ENCODE measurements around the gene THAP2. TPM values are rescaled to one million over a fixed set of nuclear protein-coding genes. Genes with fewer than 3 reads are reported as not detected.

The THAP2 gene
- total RNA-seq, 1 experiment from 2014 or later = 3.7 TPM

DNA sequence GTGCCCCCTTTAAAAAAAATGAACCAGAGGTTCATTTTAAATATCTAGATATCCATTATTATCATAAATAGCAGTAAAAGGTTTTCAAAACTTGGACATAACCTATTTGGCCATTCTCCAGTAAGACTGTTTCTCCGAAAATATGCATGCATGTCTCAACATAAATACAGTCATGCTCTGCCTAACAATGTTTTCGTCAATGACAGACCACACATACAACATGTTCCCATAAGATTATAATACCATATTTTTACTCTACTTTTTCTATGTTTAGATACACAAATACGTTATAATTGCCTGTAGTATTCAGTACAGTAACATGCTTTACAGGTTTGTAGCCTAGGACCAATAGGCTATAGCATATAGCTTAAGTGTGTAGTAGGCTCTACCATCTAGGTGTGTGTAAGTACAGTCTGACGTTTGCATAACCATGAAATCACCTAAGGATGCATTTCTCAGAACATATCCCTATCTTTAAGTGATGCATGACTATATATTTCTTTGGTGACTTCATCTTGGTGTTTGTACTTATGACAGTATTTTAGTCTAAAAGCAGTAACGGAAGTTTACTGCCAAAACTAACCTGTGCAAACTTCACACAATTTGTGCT, 25.0 kb downstream of the THAP2 start:
- no TSS peak for BruUV-seq (replicated peaks)
- intact Hi-C loops (cut with micrococcal nuclease; ENCODE audit: unreplicated experiment) (no loop called here), in situ Hi-C loops (cut with HindIII; ENCODE audit: low pct_unique_long_range_greater_than_20kb, low sequenced_read_pairs) (no loop called here)
- Histone ChIP-seq H3K27me3 (ENCODE audit: control insufficient read depth, insufficient read depth, low read length) (no peaks in the 10 kb centered on the region), H3K36me3 (ENCODE audit: control insufficient read depth, insufficient read depth, low read length) (no peaks in the 10 kb centered on the region; the same call in 1 of the 2 replicates), H3K4me3 (ENCODE audit: low read depth in 2 of 2, low read length in 2 of 2) (no peak overlapping the region), H3K27ac (ENCODE audit: low read length) (no peak overlapping the region), H3K9me3 (ENCODE audit: control insufficient read depth, insufficient read depth, low read depth, low read length) (no peaks in the 10 kb centered on the region), H3K4me1 (ENCODE audit: control insufficient read depth, insufficient read depth, low read length) (peaks cover 10% of the 10 kb centered on the region)
- ATAC-seq (no peak), DNase-seq (ENCODE audit: low read depth, low spot score) (no peak)
- CTCF ChIA-PET = no interaction called here
- TF ChIP-seq POLR2AphosphoS5 (IDR thresholded peaks at IDR 0.05; ENCODE audit: low read depth, low read length) (no peak), SIN3A (IDR thresholded peaks at IDR 0.05; ENCODE audit: borderline replicate concordance, insufficient read depth, low read depth, low read length) (no peak), CTCF (IDR thresholded peaks at IDR 0.05) (no peak), TCF7L2 (IDR thresholded peaks at IDR 0.05; ENCODE audit: low read depth, low read length) (no peak)
- TF ChIP-seq, protein P1, sequence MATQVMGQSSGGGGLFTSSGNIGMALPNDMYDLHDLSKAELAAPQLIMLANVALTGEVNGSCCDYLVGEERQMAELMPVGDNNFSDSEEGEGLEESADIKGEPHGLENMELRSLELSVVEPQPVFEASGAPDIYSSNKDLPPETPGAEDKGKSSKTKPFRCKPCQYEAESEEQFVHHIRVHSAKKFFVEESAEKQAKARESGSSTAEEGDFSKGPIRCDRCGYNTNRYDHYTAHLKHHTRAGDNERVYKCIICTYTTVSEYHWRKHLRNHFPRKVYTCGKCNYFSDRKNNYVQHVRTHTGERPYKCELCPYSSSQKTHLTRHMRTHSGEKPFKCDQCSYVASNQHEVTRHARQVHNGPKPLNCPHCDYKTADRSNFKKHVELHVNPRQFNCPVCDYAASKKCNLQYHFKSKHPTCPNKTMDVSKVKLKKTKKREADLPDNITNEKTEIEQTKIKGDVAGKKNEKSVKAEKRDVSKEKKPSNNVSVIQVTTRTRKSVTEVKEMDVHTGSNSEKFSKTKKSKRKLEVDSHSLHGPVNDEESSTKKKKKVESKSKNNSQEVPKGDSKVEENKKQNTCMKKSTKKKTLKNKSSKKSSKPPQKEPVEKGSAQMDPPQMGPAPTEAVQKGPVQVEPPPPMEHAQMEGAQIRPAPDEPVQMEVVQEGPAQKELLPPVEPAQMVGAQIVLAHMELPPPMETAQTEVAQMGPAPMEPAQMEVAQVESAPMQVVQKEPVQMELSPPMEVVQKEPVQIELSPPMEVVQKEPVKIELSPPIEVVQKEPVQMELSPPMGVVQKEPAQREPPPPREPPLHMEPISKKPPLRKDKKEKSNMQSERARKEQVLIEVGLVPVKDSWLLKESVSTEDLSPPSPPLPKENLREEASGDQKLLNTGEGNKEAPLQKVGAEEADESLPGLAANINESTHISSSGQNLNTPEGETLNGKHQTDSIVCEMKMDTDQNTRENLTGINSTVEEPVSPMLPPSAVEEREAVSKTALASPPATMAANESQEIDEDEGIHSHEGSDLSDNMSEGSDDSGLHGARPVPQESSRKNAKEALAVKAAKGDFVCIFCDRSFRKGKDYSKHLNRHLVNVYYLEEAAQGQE (IDR thresholded peaks at IDR 0.05; ENCODE audit: insufficient read depth in 1 of 2, low read depth in 2 of 2, low read length in 1 of 2) = no peak
- POLR2A ChIA-PET = no interaction called here

GRCh38 chr12:71691504-71692129, 27.5 kb downstream of the THAP2 start:
- Histone ChIP-seq H3K4me1 (ENCODE audit: control insufficient read depth, insufficient read depth, low read length) (0 out of 2 replicates have a peak, but pooled peaks cover 3% of the 10 kb centered on the region), H3K9me3 (ENCODE audit: control insufficient read depth, insufficient read depth, low read depth, low read length) (no peaks in the 10 kb centered on the region), H3K4me3 (ENCODE audit: low read depth in 2 of 2, low read length in 2 of 2) (no peak overlapping the region), H3K27ac (ENCODE audit: low read length) (no peak overlapping the region), H3K27me3 (ENCODE audit: control insufficient read depth, insufficient read depth, low read length) (no peaks in the 10 kb centered on the region), H3K36me3 (ENCODE audit: control insufficient read depth, insufficient read depth, low read length) (no peaks in the 10 kb centered on the region; the same call in 1 of the 2 replicates)
- no peak for DNase-seq (ENCODE audit: low read depth, low spot score)
- in situ Hi-C loops (cut with HindIII; ENCODE audit: low pct_unique_long_range_greater_than_20kb, low sequenced_read_pairs) (no loop called here), intact Hi-C loops (cut with micrococcal nuclease; ENCODE audit: unreplicated experiment) (no loop called here)
- no peak for TF ChIP-seq TCF7L2 (IDR thresholded peaks at IDR 0.05; ENCODE audit: low read depth, low read length)
- TF ChIP-seq CTCF (IDR thresholded peaks at IDR 0.05) = no peak
- TF ChIP-seq, protein P1 (IDR thresholded peaks at IDR 0.05; ENCODE audit: insufficient read depth in 1 of 2, low read depth in 2 of 2, low read length in 1 of 2) = no peak
- TF ChIP-seq POLR2AphosphoS5 (IDR thresholded peaks at IDR 0.05; ENCODE audit: low read depth, low read length) = no peak
- no peak for TF ChIP-seq SIN3A (IDR thresholded peaks at IDR 0.05; ENCODE audit: borderline replicate concordance, insufficient read depth, low read depth, low read length)
- BruUV-seq (replicated peaks) = no TSS peak
- CTCF ChIA-PET = no interaction called here
- POLR2A ChIA-PET = no interaction called here
- no peak for ATAC-seq
